ENCODE data around the gene BATF.
A peak's percentile ranks its signal among the peaks of the same experiment; 100 is the strongest.

The BATF gene

DNA sequence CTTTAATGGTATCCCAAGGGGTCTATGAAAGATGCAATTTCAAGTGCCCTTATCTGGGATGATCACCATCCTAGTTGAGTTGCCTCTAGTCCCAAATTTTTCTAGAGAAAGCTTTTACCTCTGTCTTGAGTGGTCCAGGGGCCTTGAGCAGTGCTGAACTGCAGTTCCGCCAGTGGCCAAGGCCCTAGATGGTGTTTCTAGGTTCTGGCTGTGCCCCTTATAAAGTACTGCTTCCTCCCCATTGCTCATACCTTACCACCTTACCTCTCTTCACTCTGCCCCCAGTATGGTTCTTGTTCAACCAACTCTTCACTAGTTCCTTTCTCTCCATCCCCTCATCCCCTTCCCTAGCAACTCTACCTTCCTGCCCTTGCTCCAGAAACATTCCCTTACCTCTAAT, 3.7 kb downstream of the BATF start:
- H3K27ac ChIP-seq = no peak overlapping the region
- TF ChIP-seq, protein P1, sequence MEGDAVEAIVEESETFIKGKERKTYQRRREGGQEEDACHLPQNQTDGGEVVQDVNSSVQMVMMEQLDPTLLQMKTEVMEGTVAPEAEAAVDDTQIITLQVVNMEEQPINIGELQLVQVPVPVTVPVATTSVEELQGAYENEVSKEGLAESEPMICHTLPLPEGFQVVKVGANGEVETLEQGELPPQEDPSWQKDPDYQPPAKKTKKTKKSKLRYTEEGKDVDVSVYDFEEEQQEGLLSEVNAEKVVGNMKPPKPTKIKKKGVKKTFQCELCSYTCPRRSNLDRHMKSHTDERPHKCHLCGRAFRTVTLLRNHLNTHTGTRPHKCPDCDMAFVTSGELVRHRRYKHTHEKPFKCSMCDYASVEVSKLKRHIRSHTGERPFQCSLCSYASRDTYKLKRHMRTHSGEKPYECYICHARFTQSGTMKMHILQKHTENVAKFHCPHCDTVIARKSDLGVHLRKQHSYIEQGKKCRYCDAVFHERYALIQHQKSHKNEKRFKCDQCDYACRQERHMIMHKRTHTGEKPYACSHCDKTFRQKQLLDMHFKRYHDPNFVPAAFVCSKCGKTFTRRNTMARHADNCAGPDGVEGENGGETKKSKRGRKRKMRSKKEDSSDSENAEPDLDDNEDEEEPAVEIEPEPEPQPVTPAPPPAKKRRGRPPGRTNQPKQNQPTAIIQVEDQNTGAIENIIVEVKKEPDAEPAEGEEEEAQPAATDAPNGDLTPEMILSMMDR (IDR thresholded peaks at IDR 0.05) = no peak
- no peak for TF ChIP-seq ZFX (IDR thresholded peaks at IDR 0.05; ENCODE audit: borderline replicate concordance)

GRCh38 chr14:75527449-75528163, 5.3 kb downstream of the BATF start:
- TF ChIP-seq, protein P1 (IDR thresholded peaks at IDR 0.05) = no peak
- TF ChIP-seq ZFX (IDR thresholded peaks at IDR 0.05; ENCODE audit: borderline replicate concordance) = no peak
- no peak overlapping the region for H3K27ac ChIP-seq

DNA sequence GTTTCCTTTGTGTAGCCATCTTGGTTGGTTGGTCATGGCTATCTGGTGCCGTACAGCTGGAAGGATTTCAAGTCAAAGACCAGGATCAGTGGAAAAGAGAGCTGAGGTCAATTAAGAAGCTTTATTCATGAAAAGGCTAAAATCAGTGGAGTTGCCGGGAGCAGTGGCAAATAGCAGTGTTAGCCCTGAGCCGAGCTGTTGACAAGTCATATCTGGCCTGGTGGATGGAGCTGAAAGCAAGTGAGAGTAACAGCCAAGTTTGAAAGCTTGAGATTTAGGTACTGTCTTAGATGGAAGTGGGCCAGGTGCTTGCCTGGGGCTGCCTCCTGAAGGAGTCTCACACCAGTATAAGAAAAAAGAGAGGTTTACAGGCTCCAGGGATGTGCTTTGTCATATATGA, 9.0 kb downstream of the BATF start:
- TF ChIP-seq, protein P1 (IDR thresholded peaks at IDR 0.05) = no peak
- no peak for TF ChIP-seq ZFX (IDR thresholded peaks at IDR 0.05; ENCODE audit: borderline replicate concordance)
- H3K27ac ChIP-seq = no peak overlapping the region

DNA sequence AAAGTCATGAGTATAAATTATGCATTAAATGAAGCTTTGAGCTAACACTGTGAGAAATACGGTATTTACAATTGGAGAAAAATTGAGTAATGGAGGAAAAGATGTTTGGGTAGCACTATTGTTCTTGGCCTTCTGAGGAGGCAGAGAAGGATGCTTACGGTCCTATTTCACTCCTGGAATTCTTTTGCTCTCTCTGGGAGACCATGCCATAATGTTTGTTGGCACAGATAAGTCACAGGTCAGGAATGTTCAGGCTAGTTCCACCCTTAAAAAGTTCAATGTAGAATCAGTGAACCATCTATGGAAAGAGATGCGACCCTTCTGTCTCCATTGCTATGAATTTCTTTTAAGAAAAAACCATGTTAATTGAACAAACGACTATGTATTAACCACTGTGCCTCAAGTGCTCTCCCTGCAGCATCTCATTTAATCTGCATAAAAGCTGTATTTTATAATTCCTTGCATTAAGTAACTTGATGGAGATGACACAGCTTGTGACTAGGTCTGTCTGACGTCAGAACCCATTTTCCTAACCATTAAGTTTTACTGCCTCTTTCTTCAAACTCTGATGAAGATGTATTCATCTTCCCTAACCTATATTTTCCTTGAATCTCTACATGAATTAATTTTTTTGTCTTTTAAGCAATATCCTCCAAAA, 9.5 kb downstream of the BATF start:
- no peak overlapping the region for H3K27ac ChIP-seq
- no peak for TF ChIP-seq ZFX (IDR thresholded peaks at IDR 0.05; ENCODE audit: borderline replicate concordance)
- TF ChIP-seq, protein P1 (IDR thresholded peaks at IDR 0.05) = no peak

GRCh38 chr14:75533791-75534555, 11.7 kb downstream of the BATF start:
- H3K27ac ChIP-seq = peak overlapping the region; percentile 94; the same call in 1 of the 2 replicates
- TF ChIP-seq ZFX (IDR thresholded peaks at IDR 0.05; ENCODE audit: borderline replicate concordance) = no peak
- TF ChIP-seq, protein P1 (IDR thresholded peaks at IDR 0.05) = no peak

GRCh38 chr14:75535164-75535898, 13.1 kb downstream of the BATF start:
- TF ChIP-seq, protein P1 (IDR thresholded peaks at IDR 0.05) = no peak
- TF ChIP-seq ZFX (IDR thresholded peaks at IDR 0.05; ENCODE audit: borderline replicate concordance) = no peak
- peak overlapping the region; percentile 94 for H3K27ac ChIP-seq

Data from 22Rv1 (cell line).